ENCODE data around the gene HFM1. TPM values are rescaled to one million over a fixed set of nuclear protein-coding genes. Genes with fewer than 3 reads are reported as not detected.

HFM1 gene
- polyA plus RNA-seq, 1 of the 3 experiments (the other 2 are of a cell fraction), result 0.10 TPM

GRCh38 chr1:91261655-91262054 lies 143.0 kb downstream of the HFM1 start (continued):
- no peak for TF ChIP-seq CTCF (IDR thresholded peaks at IDR 0.05)
- no peak for TF ChIP-seq FOSL2 (IDR thresholded peaks at IDR 0.05; ENCODE audit: borderline replicate concordance, low read depth)
- TF ChIP-seq YY1 (IDR thresholded peaks at IDR 0.05; ENCODE audit: low read depth), result no peak
- no peak for TF ChIP-seq GATA2 (CRISPR knock-in tag; IDR thresholded peaks at IDR 0.05)
- TF ChIP-seq USF2 (IDR thresholded peaks at IDR 0.05; ENCODE audit: borderline replicate concordance, low read depth, low read length), result no peak

- TF ChIP-seq CTCF (IDR thresholded peaks at IDR 0.05) (no peak), FOXM1 (IDR thresholded peaks at IDR 0.05; ENCODE audit: low read depth) (no peak), MEF2A (IDR thresholded peaks at IDR 0.05; ENCODE audit: borderline replicate concordance, low read depth) (no peak), TEAD4 (IDR thresholded peaks at IDR 0.05; ENCODE audit: borderline replicate concordance, insufficient read depth) (no peak), RAD21 (IDR thresholded peaks at IDR 0.05; ENCODE audit: low read length) (no peak), GABPA (IDR thresholded peaks at IDR 0.05; ENCODE audit: low read depth) (no peak), MXI1 (IDR thresholded peaks at IDR 0.05; ENCODE audit: low read depth, low read length) (no peak)
- POLR2A ChIA-PET, result no interaction called here
- WGBS (ENCODE audit: low lambda C conversion rate), result under 1% methylated on average over 3 of the region's 3 CpGs
Measured at GRCh38 chr1:91245435-91245834, 159.2 kb downstream of the HFM1 start.

More at GRCh38 chr1:91245435-91245834, 159.2 kb downstream of the HFM1 start:
- CTCF ChIA-PET, result interaction anchor here (0.5 to 2.1 kb wide), 3 partner anchors 25 to 1034 kb away, joined by 3 to 8 read pairs (median 3); no protein-coding TSS in a partner anchor
- Histone ChIP-seq H3K27ac (ENCODE audit: low read depth in 2 of 2, low read length in 1 of 2) (no peak overlapping the region), H3K4me1 (ENCODE audit: control insufficient read depth in 1 of 2, insufficient read depth in 2 of 2, low read depth in 1 of 2, low read length in 1 of 2) (no peaks in the 10 kb centered on the region), H3K4me2 (no peak overlapping the region), H3K36me3 (replicated peaks in 1 of 2; ENCODE audit: control insufficient read depth in 1 of 2, insufficient read depth in 2 of 2, low read length in 1 of 2) (no peaks in the 10 kb centered on the region), H4K20me1 (ENCODE audit: insufficient read depth) (no peaks in the 10 kb centered on the region), H3K79me2 (ENCODE audit: insufficient read depth) (no peaks in the 10 kb centered on the region), H3K9ac (no peak overlapping the region), H3K9me2 (no peaks in the 10 kb centered on the region), H3K4me3 (ENCODE audit: low read depth in 2 of 2, low read length in 1 of 2) (no peak overlapping the region), H3F3A (replicated peaks; ENCODE audit: insufficient read depth) (no peaks in the 10 kb centered on the region), H3K9me3 (no peaks in the 10 kb centered on the region), H2AFZ (ENCODE audit: low read depth) (no peak overlapping the region), H3K27me3 (ENCODE audit: insufficient read depth) (no peaks in the 10 kb centered on the region)
- DNase-seq, result no peak
